Stimulated activated CD8-positive, alpha-beta memory T cell treated with anti-CD3 and anti-CD28 coated beads, Interleukin-12 subunit alpha, Interleukin-12 subunit beta, amount 100 ng/mL, for 24 hours (primary cell): ENCODE results near the gene ZKSCAN1.
"Not testable (repeated sequence)": the region's sequence is repeated elsewhere in the genome, so short reads cannot be mapped to it uniquely, and the experiment has no call there.

ENCODE experiments used
- DNase-seq: peaks from one replicate; pipeline ENCODE4 v3.0.0-alpha.2; 2020; ENCODE audit errors: extremely low read depth

Gene ZKSCAN1

DNA sequence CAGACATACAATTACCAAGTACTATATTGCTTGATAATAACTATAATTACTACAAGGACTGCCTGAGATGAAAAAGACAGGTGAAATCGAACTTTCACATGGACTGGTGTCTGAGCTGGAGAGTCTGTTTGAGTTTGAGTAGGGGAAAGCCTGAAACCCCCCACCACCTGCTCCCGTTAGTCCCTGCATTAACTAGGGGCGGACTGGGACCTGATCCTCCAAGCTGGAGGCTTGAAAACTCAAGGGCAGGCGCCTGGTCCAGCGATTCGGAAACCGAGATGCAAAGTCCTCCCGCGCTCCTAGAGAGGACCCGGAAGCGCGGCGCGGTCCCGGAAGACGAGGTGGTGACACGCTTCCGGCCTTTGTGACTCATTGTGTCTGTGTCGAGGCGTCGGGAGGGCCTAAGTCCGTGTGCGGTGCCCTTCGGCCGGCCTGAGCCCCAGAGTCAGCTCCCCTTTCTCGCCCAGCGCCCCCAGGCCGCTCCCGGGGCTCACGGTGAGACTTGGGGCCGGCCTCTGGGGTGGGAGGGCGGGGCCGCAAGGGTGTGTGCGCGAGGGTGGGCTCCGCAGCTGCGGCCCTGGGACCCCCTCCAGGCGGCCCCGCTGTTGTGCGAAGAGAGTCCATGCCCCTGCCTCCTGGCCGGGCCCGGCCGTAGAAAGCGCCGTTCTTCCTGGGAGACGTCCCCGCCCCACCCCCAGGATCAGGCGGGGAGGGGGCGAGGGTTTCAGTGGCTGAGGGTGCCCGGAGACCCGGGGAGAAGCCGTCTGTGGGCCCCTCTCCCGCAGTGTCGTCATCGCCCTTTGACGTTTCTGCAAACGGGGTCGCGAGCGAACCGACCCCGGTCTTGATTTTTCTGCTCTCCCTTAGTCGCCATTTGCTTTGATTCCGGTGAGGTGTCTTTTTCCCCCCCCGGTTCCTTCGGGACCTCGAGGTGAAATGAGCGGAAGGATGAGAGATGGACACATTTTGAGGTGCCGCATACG, at the start of gene ZKSCAN1:
Gene ZKSCAN1 (plus strand): TSS at position 365 of the 983 bp plus-strand sequence. CDS start 7,911 bp downstream, outside the sequence.
- DNase-seq, result peak; percentile 61

DNA sequence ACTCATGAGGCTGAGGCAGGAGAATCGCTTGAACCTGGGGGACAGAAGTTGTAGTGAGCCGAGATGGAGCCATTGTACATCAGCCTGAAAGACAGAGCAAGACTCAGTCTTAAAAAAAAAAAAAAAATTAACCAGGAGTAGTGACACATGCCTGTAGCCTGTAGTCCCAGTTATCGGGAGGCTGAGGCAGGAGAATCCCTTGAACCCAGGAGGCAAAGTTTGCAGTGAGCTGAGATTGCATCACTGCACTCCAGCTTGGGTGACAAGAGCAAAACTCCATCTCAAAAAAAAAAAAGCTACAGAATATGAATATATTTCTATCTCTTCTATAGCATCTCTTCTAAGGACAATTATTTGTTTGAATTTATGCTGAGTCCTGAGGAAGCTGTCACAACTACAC, 46.1 kb upstream of the ZKSCAN1 start:
- no peak for DNase-seq

DNA sequence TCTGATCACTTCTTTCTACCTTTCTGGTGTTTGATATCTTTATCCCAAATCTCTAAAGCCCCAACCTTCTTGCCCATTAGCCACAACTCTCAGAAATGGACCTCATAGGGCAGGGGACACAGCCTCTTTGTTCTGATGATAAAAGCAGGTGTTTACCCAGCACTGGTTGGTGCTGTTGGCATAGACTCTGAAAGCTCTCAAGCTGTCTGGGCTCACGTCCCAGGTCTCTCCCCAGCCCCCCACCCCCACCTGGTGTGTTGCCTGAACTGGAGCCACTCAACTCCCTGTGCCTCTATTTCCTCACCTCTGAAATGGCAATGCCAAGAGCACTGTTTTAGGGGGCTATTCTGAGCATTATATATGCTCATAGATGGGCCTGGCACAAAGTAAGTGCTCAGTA, 45.6 kb upstream of the ZKSCAN1 start:
- DNase-seq, result not testable (repeated sequence)

DNA sequence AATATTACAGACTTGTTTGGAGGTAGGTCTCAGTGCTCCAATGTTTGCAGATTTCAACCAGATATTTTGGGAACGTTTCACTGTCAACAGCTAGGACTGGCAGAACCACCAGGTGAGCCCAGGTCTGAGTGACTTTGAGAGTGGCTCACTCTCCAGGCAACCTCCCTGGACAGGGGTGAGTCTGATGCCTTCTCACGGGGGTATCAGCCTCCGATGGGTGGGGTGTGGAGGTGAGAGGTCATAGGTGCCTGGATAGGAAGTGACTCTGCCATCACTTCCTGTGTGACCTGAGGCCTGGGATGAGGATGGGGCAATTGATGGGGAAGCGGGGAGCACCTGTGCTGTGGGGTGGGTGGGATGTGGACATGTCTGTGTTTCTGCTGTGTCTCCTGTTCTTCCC, 44.2 kb upstream of the ZKSCAN1 start:
- DNase-seq, result no peak

DNA sequence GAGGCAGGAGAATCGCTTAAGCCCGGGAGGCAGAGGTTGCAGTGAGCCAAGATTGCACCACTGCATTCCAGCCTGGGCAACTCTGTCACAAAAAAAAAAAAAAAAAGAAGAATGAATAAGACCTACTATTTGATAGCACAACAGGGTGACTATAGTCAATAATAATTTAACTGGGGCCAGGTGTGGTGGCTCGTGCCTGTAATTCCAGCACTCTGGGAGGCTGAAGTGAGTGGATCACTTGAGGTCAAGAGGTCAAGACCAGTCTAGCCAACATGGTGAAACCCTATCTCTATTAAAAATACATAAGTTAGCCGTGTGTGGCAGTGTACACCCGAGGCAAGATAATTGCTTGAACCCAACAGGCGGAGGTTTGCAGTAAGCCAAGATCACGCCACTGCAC, 41.6 kb upstream of the ZKSCAN1 start:
- DNase-seq, result not testable (repeated sequence)

DNA sequence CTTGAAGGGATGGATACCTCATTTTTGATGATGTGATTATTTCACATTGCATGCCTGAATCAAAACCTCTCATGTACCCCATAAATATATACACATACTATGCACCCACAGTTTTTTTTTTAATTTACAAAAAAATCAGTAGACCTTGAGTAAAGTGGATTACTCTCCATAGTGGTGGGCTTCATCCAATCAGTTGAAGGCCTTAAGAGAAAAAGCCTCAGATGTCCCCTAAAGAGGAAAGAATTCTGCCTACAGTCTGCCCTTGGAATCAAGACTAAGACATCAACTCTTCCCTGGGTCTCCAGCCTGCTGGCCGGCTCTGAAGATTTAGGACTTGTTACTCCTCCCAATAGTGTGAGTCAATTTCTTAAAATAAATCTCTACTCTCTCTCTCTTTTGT, 40.7 kb upstream of the ZKSCAN1 start:
- DNase-seq, result no peak

DNA sequence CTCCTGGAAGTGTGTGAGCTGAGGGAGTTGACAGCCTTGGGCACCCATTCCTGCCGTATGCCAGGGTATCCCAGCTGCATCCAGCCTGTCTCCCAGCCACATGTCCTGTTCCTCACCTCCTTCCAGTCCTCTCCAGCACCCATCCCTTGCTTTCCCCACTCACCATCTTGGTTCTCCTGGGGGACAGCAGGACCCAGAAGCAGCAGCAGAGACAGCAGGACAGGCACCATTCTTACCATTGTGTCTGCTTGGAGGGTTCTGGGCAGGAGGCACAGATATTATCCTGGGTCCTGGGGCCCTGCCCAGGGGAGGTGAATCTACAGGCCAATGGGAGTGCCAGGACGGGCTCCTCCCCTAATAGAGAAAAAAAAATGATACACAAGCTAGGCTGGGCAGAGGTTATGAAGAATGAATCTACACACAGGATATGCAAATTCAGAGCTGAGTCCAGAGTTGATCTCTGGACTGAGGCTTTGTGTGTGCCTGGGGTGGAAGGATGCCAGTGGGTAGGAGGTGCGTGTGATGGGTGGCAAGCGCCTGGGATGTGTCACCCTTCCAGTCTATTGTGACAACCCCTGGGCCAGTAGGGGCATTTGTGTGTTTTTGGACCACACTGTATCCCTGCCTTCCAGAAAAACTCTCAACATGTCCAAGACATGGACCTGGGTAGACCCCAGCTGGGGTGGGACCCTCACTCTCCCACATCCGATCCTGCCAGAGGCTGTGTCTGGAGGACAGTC, 39.4 kb upstream of the ZKSCAN1 start, which contains the start of gene AZGP1:
Gene AZGP1 (minus strand): TSS at position 250 of the 740 bp plus-strand sequence. CDS start 11 bp downstream, at position 239.
- DNase-seq, result no peak

DNA sequence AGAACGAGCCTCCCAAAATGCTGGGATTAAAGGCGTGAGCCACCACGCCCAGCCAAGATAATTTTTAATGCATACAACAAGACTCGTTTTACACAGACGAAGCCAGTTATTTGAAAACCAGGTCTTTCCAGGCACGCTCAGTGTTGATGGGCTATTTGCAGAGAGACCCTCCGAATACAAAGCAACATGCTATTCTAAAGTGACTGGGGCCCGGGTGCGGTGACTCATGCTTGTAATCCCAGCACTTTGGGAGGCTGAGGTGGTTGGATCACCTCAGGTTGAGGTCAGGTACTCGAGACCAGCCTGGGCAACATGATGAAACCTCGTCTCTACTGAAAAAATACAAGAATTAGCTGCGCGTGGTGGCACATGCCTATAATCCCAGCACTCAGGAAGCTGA, 38.8 kb upstream of the ZKSCAN1 start:
- no peak for DNase-seq

DNA sequence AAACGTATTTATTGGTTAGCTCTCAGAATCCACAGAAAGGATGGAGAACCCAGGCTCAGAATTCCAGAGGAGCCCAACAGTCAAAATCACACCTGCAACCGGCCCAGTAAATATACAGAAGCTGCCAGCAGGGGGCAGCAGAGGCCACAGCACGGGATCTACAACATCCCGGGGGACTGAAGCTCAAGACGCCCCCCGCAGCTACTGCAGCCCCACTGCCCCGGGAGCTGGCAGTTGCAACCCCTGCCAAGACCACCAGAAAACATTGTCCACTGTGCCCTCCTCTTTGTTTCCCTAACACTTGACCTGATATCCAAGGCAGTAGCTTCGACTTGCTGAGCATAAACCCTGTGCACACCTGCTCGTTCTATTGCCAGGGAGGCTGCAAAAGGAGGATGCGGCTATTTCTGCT, 35.6 kb upstream of the ZKSCAN1 start:
- DNase-seq, result peak; percentile 21

DNA sequence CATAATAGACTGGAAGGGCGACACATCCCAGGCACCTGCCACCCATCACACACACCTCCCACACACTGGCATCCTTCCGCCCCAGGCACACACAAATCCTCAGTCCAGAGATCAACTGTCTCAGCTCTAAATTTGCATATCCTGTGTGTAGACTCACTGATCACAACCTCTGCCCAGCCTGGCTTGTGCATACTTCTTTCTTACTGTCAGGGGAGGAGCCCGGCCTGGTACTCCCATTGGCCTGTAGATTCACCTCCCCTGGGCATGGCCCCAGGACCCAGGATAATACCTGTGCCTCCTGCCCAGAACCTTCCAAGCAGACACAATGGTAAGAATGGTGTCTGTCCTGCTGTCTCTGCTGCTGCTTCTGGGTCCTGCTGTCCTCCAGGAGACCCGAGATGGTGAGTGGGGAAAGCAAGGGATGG, 34.9 kb upstream of the ZKSCAN1 start:
- DNase-seq, result not testable (repeated sequence)

DNA sequence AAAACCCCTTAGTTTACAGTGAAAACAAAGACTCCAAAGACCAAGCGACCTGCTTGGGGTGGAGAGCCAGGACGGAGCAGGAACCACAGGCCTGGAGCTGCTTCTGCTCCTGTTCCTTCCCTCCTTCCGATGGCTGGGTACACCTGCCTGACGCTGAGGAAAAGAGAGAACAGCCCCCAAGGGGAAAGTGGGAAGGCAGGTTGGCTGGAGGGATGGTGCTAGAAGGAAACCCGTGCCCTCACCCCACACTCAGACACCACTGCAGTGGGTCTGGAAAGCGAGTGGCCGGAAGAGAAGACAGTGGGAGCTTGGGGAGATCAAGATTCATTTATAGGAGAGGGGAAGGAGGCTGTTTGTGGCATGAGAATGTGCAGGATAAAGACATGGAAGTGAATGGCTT, 34.3 kb upstream of the ZKSCAN1 start:
- not testable (repeated sequence) for DNase-seq

DNA sequence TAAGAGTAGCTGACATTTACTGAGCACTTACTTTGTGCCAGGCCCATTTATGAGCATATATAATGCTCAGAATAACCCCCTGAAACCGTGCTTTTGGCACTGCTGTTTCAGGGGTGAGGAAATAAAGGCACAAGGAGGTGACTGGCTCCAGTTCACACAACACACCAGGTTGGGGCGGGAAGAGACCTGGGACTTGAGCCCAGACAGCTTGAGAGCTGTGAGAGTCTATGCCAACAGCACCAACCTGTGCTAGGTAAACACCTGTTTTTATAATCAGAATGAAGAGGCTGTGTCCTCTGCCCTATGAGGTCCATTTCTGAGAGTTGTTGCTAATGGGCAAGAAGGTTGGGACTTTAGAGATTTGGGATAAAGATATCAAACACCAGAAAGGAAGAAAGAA, 30.8 kb upstream of the ZKSCAN1 start:
- DNase-seq, result no peak

DNA sequence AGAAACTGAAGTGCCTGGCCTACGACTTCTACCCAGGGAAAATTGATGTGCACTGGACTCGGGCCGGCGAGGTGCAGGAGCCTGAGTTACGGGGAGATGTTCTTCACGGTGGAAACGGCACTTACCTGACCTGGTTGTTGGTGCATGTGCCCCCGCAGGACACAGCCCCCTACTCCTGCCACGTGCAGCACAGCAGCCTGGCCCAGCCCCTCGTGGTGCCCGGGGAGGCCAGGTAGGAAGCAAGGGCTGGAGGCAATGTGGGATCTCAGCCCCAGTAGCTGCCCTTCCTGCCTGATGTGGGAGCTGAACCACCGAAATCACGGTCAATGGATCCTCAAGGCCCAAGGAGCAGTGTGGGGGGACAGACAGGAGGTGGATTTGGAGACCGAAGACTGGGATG, 28.1 kb upstream of the ZKSCAN1 start:
- DNase-seq, result not testable (repeated sequence)

DNA sequence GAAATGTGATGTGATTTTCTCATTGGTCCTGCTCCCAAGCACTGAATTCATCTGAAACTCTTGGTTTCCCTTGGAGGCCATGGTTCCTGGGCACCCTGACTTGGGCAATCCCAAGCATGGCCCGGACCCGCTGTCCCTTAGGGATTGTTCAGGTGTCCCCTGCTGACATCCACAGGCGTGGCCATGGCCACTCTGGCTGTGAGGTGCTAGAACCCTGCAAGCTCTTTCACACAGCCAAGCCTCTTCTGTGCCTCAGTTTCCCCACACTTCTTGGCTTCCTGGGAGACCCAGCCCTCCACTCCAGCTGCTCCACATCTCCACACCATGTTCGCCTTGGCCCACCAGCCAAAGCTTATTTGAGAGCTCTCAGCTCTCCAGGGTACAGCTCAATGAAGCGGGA, 27.6 kb upstream of the ZKSCAN1 start:
- DNase-seq, result no peak

DNA sequence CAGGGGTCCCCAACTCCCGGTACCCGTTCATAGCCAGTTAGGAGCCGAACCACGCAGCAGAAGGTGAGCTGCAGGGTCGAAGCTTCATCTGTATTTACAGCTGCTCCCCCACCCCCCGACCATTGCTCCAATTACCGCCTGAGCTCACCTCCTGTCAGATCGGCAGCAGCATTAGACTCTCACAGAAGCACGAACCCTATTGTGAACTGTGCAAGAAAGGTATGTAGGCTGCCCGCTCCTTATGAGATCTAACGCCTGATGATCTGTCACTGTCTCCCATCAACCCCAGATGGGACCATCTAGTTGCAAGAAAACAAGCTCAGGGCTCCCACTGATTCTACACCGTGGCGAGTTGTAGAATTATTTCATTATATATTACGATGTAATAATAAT, 24.9 kb upstream of the ZKSCAN1 start:
- no peak for DNase-seq

DNA sequence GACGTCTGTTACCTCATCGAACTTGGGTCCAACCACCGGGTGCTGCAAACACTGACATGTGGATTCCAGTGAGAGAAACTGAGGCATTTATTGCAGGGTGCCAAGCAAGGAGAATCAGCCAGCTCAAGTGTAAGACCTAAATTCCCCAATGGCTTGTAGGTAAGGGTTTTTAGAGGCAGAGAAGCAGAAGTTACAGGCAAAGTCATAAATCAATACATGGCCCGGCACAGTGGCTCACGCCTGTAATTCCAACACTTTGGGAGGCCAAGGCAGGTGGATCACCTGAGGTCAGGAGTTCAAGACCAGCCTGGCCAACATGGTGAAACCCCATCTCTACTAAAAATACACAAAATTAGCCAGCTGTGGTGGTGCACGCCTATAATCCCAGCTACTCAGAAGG, 23.9 kb upstream of the ZKSCAN1 start:
- DNase-seq, result not testable (repeated sequence)

DNA sequence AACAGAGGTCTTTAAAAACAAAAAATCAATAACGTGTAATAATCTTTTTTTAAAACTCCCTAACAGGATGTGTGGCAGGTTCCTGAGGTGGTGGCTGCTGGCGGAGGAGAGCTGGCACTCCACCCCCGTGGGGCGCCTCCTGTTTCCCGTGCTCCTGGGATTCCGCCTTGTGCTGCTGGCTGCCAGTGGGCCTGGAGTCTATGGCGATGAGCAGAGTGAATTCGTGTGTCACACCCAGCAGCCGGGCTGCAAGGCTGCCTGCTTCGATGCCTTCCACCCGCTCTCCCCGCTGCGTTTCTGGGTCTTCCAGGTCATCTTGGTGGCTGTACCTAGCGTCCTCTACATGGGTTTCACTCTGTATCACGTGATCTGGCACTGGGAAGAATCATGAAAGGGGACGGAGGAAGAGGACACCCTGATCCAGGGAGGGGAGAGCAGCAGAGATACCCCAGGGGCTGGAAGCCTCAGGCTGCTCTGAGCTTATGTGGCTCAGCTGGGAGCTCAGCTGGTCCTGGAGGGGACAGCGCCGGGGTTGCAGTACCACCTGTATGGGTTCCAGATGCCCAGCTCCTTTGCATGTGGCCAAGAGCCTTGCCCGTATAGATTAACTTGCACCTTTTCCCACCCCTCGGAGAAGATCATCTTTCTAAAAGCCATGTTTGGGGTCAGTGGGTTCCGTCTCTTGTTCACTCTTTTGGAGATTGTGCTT, 22.9 kb upstream of the ZKSCAN1 start:
- no peak for DNase-seq

DNA sequence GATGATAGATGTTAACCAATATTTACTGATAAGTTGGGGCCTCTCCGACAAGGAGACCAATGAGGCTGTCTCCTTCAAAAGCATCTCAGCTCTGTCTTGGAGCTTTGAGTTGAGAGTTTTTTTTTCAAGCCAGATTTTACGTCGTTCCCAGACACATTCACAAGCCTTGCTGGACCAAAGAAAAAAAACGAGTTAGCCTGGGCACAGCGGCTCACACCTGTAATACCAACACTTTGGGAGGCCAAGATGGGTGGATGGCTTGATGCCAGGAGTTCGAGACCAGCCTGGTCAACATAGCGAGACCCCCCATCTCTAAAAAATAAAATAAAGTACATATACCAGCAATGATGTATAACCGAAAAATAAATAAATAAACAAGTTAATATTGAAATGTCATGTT, 20.6 kb upstream of the ZKSCAN1 start:
- no peak for DNase-seq

DNA sequence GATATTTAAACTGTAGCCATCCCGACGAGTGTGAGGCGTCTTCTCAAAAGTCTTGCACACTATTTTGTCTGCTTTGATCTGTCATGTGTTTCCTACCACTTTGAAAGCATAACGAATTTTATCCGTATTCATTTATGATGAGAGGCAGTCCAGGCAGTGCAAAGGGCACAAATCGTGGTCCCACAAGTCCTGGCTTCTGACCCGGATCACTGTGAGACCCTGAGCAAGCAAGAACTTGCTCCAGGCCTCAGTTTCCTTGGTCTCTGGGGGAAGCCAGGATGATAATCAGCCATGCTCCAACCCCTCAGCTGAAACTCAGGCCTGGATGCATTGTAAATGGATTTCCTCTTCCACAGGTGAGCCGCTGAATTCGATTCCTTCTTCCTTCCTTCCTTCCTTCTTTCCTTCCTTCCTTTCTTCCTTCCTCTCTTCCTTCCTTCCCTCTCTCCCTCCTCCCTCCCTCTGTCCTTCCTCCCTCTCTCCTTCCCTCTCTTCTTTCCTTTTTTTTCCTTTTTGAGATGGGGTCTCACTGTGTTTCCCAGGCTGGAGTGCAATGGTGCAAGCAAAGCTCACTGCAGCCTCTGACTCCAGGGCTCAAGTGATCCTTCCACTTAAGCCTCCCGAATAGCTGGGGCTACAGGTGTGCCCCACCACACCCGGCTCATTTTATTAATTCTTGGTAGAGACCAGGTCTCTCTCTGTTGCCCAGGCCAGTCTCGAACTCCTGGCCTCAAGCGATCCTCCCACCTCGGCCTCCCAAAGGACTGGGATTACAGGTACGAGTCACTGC, 18.4 kb upstream of the ZKSCAN1 start:
- DNase-seq, result no peak

DNA sequence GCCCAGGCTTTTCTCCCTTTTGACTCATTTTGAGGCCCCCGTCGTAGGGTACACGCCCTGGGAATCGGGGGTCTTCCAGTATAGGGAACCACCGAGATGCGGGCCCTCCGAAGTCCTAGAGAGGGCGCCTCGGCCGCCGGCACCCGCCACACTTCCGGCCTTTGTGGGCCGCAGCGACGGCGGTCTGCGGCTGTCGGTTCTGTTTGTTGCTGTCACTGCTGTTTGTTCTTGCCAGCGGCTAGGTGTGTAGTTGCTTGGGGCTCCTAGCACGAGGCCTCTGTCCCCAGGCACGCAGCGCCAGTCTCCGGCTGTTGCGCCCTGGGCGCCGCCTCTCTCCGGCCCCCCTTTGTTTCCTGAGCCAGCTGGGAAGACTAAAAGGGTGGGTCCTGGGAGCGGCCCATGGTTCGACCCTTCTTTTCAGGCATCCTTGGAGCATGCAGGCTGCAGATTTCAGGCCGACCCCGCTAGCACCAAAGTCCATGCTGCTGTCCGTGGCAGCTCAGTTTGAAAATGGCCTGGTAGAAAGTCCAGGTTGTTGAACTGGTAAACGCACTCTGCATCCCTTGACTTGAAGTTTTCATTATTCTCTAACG, 17.8 kb upstream of the ZKSCAN1 start:
- no peak for DNase-seq

DNA sequence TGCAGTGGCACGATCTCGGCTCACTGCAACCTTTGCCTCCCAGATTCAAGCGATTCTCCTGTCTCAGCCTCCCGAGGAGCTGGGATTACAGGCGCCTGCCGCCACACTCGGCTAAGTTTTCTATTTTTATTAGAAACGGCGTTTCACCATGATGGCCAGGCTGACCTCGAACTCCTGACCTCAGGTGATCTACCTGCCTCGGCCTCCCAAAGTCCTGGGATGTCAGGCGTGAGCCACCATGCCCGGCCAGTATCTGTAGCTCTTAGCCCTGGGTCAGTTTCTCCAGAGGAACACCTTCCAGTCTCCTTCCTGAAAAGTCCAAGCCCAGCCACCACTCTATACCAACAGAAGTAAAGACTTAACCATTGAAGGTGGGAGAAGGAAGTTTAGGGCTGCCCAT, 15.2 kb upstream of the ZKSCAN1 start:
- DNase-seq, result no peak
